ENCODE results near the gene DIS3L2.

DIS3L2 gene

DNA sequence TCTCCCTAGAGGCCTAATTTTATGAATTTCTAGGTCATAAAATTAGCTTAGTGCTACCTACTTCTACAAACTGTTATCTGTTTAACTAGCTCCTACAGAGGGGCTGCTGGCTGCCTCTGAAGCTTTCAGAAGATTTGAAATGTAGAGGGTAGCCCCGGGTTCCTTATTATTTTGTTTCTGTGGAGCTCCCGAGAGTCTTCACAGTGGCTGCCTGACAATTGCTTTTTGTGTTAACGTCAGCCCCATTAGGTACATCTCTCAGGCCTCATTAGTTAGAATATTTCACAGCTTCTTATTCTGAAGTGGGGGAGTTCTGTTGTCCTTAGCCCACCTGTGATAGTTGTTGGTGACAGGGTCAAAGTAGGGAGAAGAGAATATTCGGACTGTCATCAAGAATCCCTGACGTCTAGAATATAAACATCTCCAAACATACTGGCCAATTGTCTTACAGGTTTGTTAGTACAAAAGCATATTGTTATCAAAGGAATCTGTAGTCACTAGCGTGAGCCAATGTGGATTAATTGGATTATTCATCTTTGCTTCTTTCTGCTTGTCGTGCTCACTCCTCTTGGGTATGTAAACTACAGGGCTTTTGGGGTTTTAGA lies 77.5 kb downstream of the DIS3L2 start:
- H3F3A ChIP-seq (ENCODE audit: insufficient read depth, low read length) = no peaks in the 10 kb centered on the region

DNA sequence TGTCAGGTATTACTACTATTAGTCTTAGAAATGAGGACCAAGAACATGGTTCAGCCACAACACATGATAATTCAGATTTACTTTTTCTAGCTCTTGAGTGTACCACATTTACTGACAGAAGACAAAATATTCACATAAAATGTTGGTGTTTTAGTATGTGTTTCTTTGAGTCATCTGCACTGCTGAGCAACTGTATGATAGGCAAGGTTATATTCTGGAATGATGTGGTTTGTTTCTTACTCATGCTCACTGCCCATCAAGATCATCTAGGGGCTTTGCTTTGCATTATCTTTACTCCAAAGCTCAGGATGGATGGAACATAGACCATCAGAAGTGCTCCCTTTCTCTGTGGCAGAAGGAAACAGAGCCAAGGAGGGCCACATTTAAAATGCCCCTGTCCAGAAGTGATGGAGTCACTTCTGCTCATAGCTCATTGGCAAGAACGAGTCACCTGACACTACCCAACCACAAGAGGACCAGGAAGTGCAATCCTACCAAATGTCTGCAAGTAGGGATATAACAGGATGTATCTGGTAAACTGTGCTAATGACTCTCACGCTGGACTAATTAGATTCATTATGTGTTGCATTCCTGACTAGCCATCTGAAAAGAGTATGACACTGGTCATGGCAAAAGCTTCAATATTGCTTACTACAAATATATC lies 81.5 kb downstream of the DIS3L2 start:
- H3K27ac ChIP-seq (ENCODE audit: low read depth, low read length, poor library complexity, severe bottlenecking) = no peak overlapping the region
- no peaks in the 10 kb centered on the region for H3K9me3 ChIP-seq (ENCODE audit: low read length)
- no peak overlapping the region for H2AFZ ChIP-seq (ENCODE audit: low read length)
- no peaks in the 10 kb centered on the region for H3K27me3 ChIP-seq (ENCODE audit: insufficient read depth, low read length)
- no peak overlapping the region for H3K4me2 ChIP-seq (ENCODE audit: low read length)
- no peaks in the 10 kb centered on the region for H3K79me2 ChIP-seq (ENCODE audit: insufficient read depth, low read length)
- H4K20me1 ChIP-seq (ENCODE audit: insufficient read depth, low read length) = no peaks in the 10 kb centered on the region
- H3K4me1 ChIP-seq (ENCODE audit: insufficient read depth, low read length, severe bottlenecking) = no peaks in the 10 kb centered on the region
- H3K36me3 ChIP-seq (ENCODE audit: insufficient read depth, low read length) = peaks cover 5% of the 10 kb centered on the region; the same call in 1 of the 2 replicates
- H3K9me2 ChIP-seq (ENCODE audit: low read depth, low read length) = no peaks in the 10 kb centered on the region
- H3F3A ChIP-seq (ENCODE audit: insufficient read depth, low read length) = no peaks in the 10 kb centered on the region
- TF ChIP-seq EZH2 (IDR thresholded peaks at IDR 0.05; ENCODE audit: borderline replicate concordance, low read length) = no peak
- TF ChIP-seq, protein P1, sequence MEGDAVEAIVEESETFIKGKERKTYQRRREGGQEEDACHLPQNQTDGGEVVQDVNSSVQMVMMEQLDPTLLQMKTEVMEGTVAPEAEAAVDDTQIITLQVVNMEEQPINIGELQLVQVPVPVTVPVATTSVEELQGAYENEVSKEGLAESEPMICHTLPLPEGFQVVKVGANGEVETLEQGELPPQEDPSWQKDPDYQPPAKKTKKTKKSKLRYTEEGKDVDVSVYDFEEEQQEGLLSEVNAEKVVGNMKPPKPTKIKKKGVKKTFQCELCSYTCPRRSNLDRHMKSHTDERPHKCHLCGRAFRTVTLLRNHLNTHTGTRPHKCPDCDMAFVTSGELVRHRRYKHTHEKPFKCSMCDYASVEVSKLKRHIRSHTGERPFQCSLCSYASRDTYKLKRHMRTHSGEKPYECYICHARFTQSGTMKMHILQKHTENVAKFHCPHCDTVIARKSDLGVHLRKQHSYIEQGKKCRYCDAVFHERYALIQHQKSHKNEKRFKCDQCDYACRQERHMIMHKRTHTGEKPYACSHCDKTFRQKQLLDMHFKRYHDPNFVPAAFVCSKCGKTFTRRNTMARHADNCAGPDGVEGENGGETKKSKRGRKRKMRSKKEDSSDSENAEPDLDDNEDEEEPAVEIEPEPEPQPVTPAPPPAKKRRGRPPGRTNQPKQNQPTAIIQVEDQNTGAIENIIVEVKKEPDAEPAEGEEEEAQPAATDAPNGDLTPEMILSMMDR (IDR thresholded peaks at IDR 0.05; ENCODE audit: low read length) = no peak
- H3K9ac ChIP-seq (ENCODE audit: low read length) = no peak overlapping the region
- H3K4me3 ChIP-seq (ENCODE audit: low read depth, low read length, poor library complexity, severe bottlenecking) = no peak overlapping the region

More for the DNA sequence above, 77.5 kb downstream of the DIS3L2 start:
- Histone ChIP-seq H2AFZ (ENCODE audit: low read length) (no peak overlapping the region), H3K4me3 (ENCODE audit: low read depth, low read length, poor library complexity, severe bottlenecking) (no peak overlapping the region), H3K4me2 (ENCODE audit: low read length) (no peak overlapping the region), H3K9me3 (ENCODE audit: low read length) (no peaks in the 10 kb centered on the region), H3K27ac (ENCODE audit: low read depth, low read length, poor library complexity, severe bottlenecking) (no peak overlapping the region), H3K36me3 (ENCODE audit: insufficient read depth, low read length) (peaks cover 8% of the 10 kb centered on the region), H3K9me2 (ENCODE audit: low read depth, low read length) (no peaks in the 10 kb centered on the region), H3K27me3 (ENCODE audit: insufficient read depth, low read length) (no peaks in the 10 kb centered on the region), H3K79me2 (ENCODE audit: insufficient read depth, low read length) (no peaks in the 10 kb centered on the region), H3K4me1 (ENCODE audit: insufficient read depth, low read length, severe bottlenecking) (no peaks in the 10 kb centered on the region), H4K20me1 (ENCODE audit: insufficient read depth, low read length) (no peaks in the 10 kb centered on the region), H3K9ac (ENCODE audit: low read length) (no peak overlapping the region)
- no peak for TF ChIP-seq EZH2 (IDR thresholded peaks at IDR 0.05; ENCODE audit: borderline replicate concordance, low read length)
- TF ChIP-seq, protein P1 (IDR thresholded peaks at IDR 0.05; ENCODE audit: low read length) = no peak

DNA sequence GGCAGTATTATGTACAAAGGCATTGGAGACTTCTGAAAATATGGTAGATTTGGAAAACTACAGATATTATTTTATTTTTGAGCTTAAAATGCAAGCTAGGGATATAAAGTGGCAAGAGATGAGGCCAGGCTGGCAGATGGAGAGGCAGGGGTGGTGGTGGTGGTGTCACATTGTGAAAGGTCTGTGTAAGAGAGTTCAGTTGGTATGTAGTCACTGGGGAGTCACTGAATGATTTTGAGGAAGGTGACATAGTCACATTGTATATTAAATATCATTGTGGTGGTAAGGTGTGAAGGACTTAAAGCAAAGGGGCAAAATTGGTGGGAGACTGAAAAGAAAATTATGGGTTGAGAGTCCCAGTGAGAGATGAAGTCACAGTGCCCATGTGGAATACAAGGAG lies 82.5 kb downstream of the DIS3L2 start:
- Histone ChIP-seq H3K9me3 (ENCODE audit: low read length) (no peaks in the 10 kb centered on the region), H3K9me2 (ENCODE audit: low read depth, low read length) (no peaks in the 10 kb centered on the region), H3F3A (ENCODE audit: insufficient read depth, low read length) (no peaks in the 10 kb centered on the region), H3K27ac (ENCODE audit: low read depth, low read length, poor library complexity, severe bottlenecking) (no peak overlapping the region), H3K79me2 (ENCODE audit: insufficient read depth, low read length) (no peaks in the 10 kb centered on the region), H4K20me1 (ENCODE audit: insufficient read depth, low read length) (no peaks in the 10 kb centered on the region), H3K9ac (ENCODE audit: low read length) (no peak overlapping the region), H3K36me3 (ENCODE audit: insufficient read depth, low read length) (peaks cover 5% of the 10 kb centered on the region; the same call in 1 of the 2 replicates), H3K27me3 (ENCODE audit: insufficient read depth, low read length) (no peaks in the 10 kb centered on the region), H3K4me3 (ENCODE audit: low read depth, low read length, poor library complexity, severe bottlenecking) (no peak overlapping the region), H3K4me1 (ENCODE audit: insufficient read depth, low read length, severe bottlenecking) (no peaks in the 10 kb centered on the region), H2AFZ (ENCODE audit: low read length) (no peak overlapping the region), H3K4me2 (ENCODE audit: low read length) (no peak overlapping the region)
- TF ChIP-seq EZH2 (IDR thresholded peaks at IDR 0.05; ENCODE audit: borderline replicate concordance, low read length) = no peak
- TF ChIP-seq, protein P1 (IDR thresholded peaks at IDR 0.05; ENCODE audit: low read length) = no peak

Data from OCI-LY1 (cell line).